Measurements from ENCODE around the gene INSYN2A.

INSYN2A gene

GRCh38 chr10:127195571-127196281 is 665 bp downstream of the INSYN2A start:
- no peak for DNase-seq (ENCODE audit: low read depth, low spot score)

DNA sequence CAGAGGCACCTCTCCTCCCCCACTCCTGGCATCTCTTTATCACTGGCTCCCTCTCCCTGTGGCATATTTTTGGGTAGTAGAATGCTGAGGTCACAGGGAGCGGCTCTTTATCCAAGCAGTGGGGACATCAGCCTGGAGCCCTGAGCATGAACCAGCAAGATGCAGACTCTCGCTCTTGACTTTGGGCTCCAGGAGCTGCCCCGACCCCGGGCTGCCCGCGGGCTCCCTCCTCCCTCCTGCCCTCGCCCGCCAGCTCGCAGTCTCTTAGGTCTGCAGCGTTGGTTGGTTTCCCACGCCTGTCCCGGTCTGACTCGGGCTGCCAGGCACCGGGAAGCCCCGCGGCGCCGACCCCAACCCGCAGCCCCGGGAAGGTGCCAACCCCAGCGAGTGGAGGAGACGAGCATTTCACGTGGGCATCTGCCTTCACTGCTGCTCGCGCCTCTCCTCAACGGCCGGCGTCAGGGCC is 1.3 kb downstream of the INSYN2A start:
- no peak for DNase-seq (ENCODE audit: low read depth, low spot score)

- DNase-seq (ENCODE audit: low read depth, low spot score): no peak
Observed at GRCh38 chr10:127194599-127194998, 1.8 kb downstream of the INSYN2A start.

DNA sequence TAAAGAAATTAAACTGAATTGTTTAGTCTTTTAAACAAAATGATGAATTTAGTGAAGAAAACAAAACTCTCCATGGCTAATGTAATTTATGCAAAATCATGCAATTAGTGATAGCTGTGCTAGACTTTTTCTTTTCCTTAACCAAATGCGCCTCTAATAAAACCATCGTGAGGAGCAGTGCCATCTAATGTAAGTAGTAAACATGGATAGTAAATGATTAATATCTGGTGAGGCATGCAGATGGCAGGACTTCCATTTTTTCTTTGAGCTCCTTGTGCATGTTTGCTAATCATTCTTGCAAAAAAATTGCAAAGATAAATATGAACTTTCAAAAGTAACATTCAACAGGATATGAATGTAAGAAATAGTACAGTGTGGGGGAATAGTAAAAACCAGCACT is 2.3 kb downstream of the INSYN2A start:
- DNase-seq (ENCODE audit: low read depth, low spot score): no peak

DNA sequence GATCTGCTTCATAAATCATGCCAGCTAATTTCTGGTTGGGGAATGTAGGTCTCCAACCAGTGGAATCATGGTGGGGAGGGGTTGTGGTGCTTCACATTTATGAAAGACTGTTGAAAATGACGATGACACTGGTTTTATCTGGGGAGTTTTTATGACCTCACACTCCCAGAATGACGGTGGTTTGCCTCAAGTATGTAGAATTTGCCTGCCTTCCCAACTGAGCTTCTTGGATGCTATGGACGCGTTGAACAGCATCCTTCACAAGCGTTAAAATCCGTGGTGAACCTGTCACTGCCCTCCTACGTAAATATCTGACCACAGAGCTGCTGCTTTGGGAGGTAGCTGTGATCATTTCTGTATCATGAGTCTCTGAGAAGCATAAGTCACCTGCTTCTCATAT is 3.3 kb downstream of the INSYN2A start:
- DNase-seq (ENCODE audit: low read depth, low spot score): no peak

GRCh38 chr10:127190427-127190826 is 6.0 kb downstream of the INSYN2A start:
- DNase-seq (ENCODE audit: low read depth, low spot score): no peak

- no peak for DNase-seq (ENCODE audit: low read depth, low spot score)
Observed at GRCh38 chr10:127189226-127189625, 7.2 kb downstream of the INSYN2A start.

GRCh38 chr10:127186813-127187212 is 9.6 kb downstream of the INSYN2A start:
- no peak for DNase-seq (ENCODE audit: low read depth, low spot score)

DNA sequence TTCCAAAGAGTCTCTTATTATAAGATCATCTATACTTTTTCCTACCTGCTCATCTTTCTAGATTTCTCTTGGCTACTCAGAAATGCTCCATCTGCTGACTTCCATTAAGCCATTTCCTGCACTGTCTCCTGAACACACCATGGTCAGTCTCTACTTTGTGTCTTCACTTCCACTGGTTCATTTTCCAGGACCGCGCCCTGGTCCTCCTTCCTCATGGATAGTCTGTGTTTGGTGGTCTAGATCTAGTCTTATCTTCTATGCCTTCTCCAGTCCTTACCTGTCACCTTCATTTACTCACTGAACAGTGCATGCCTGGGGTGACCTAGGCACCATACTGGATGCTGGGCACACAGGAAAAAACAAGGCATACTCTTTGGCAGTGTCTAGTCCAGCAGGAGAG is 11.8 kb downstream of the INSYN2A start:
- DNase-seq (ENCODE audit: low read depth, low spot score): no peak

DNA sequence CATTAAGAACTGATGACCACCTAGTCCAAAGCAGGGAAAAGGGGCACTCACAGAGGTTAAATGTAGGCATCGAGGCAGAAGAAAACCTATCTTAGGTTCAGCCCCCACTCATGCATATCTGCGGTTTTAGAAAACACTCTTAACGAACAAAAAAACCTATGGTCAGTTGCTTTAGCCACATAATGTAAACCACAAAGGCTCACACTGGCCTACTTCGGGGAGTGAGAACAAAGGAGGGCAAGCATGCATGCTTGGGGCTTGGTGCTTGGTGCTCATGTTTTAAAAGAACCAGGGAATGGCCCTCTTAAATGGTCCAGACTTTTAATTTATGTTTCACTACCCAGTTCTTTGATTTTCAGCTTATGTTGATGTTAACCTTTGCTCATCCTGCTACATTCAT is 14.2 kb downstream of the INSYN2A start:
- no peak for DNase-seq (ENCODE audit: low read depth, low spot score)

- DNase-seq (ENCODE audit: low read depth, low spot score): no peak
Observed at GRCh38 chr10:127179612-127180250, 16.7 kb downstream of the INSYN2A start.

DNA sequence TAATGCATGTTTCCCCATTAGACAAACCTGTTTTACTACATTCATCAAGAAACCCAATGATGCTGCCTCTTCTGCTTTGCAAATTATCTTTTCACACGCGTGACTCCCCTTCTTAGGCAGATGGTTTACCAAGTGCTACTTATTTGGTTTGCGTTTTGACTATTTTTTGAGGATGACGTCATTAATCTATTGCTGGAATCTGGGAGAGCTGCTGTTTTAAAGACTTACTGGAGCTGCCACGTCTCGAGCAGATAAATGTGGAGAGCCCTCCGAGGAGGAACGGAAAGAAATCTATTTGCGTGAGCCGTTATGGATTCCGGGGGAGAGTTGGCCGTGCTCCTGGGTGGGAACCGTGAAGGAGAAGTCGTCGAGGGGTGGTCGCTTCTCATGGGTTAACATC is 19.7 kb downstream of the INSYN2A start:
- no peak for DNase-seq (ENCODE audit: low read depth, low spot score)

DNA sequence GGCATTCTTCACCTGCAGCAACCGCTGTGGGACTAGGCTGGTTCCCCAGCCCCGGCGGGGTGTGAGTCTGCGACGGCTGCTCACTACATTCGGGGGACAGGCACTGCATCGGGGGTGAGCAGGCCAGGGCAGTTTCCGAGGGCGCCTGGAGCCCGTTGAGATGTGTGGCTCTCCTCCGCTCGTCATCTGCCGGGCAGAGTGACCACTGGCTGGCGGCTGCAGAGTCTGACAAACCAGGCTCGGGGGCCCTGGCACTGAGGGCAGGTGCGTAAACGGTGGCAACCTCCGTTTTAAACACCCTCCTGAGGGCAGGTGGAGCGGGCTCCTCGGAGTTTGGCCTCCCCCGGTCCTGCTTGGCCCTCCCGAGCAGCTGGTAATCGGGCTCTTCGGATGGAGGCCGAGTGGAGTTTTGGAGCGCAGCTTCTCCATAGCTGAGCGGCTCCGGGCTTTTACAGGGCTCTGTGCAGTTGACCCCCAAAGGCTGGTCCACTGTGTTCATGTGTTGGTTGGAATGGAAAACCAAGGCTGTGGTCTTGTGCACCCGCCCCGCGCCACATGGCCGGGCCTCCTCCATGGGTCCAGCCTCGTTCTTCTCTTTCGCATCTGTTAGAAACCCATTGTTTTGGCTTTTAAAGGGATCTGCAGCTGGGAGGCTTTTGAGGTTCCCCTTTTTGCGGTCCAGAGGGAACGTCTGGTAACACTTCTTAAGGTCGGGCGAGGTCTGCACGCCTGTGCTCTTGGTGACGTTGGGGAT is 20.9 kb downstream of the INSYN2A start:
- DNase-seq (ENCODE audit: low read depth, low spot score): no peak

GRCh38 chr10:127174866-127175265 is 21.5 kb downstream of the INSYN2A start:
- DNase-seq (ENCODE audit: low read depth, low spot score): no peak

GRCh38 chr10:127168261-127168660 is 28.1 kb downstream of the INSYN2A start:
- no peak for DNase-seq (ENCODE audit: low read depth, low spot score)

- DNase-seq (ENCODE audit: low read depth, low spot score): no peak
Observed at GRCh38 chr10:127162841-127163240, 33.5 kb downstream of the INSYN2A start.

GRCh38 chr10:127161482-127161881 is 34.9 kb downstream of the INSYN2A start:
- DNase-seq (ENCODE audit: low read depth, low spot score): no peak

DNA sequence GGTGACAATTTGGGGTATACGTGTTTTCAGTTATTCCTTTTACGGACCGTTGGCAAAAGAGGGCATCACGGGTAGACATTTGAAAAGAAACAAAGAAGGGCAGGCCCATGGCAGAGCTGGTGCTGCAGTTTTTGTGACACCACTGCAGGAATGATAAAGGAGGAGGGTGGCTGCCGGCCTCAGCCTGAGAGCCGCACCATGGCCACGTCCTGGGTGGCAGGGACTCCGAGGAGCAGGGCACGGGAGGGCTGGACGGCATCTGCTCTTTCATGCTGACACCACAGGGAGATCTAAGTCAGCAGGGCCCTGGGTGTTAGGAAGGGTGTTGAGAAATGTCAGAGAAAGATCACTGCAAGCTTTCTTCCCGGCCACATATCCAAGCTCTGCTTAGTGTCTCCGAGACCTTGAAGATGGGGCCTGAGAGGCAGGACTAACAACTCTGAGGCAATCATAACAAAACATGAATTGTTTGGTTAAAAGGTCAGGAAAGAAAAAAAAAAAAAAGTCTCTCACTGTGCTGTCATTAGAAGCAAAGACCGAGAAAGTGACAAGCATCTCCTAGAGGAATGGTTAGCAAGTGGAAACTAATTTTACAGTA is 36.6 kb downstream of the INSYN2A start:
- no peak for DNase-seq (ENCODE audit: low read depth, low spot score)

DNA sequence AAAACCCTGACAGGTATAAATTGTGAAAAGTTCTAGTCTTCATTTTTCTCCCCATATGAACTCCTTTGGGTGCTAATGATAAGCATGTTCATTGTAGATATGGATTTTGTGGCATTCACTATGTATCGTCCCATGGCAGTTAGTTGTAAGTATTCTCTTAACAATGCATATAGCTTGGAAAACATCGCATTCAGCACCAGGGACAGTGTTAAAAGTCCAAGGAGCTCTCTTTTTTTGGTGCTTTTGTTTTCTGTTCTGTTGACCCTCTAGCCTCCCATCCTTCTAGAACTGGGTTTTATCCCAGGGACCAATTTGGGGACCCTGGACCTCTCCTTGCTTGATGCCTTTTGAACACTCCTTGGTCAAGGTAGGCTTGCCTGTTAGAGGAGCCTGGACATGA is 37.7 kb downstream of the INSYN2A start:
- no peak for DNase-seq (ENCODE audit: low read depth, low spot score)

GRCh38 chr10:127157506-127158200 is 38.7 kb downstream of the INSYN2A start:
- DNase-seq (ENCODE audit: low read depth, low spot score): no peak

- DNase-seq (ENCODE audit: low read depth, low spot score): no peak
Observed at GRCh38 chr10:127157089-127157488, 39.3 kb downstream of the INSYN2A start.

Measured in activated CD4-positive, CD25-positive, alpha-beta regulatory T cell treated with anti-CD3 and anti-CD28 coated beads, Interleukin-2, amount 50 U/mL, for 16 hours (primary cell).